GM19328 (cell line): ENCODE results near the gene MRPL9.
A peak's percentile ranks its signal among the peaks of the same experiment; 100 is the strongest.

Experiments
- ATAC-seq: cut with Tn5 transposase; IDR thresholded peaks from one replicate; pipeline ENCODE4 v1.9.1; 2021; ENCODE audit warnings: mild to moderate bottlenecking, moderate library complexity; ENCODE audit not compliant: unreplicated experiment

Gene MRPL9

GRCh38 chr1:151762941-151763921 lies at the start of gene MRPL9:
Gene MRPL9, minus strand, starts transcription at chr1:151763496. Its CDS starts 17 bp downstream, at chr1:151763479.
- peak; percentile 79 for ATAC-seq

- no peak for ATAC-seq
These were observed 47.9 kb upstream of the MRPL9 start for GRCh38 chr1:151811181-151811580.

- ATAC-seq: no peak
These were observed 46.8 kb upstream of the MRPL9 start for GRCh38 chr1:151809985-151810556.

- no peak for ATAC-seq
These were observed 46.1 kb upstream of the MRPL9 start for GRCh38 chr1:151809290-151809984.

- no peak for ATAC-seq
These were observed 44.5 kb upstream of the MRPL9 start for GRCh38 chr1:151807766-151808165.

- no peak for ATAC-seq
These were observed 43.8 kb upstream of the MRPL9 start for GRCh38 chr1:151807131-151807530.

GRCh38 chr1:151806170-151806569 lies 42.9 kb upstream of the MRPL9 start:
- ATAC-seq: no peak

- no peak for ATAC-seq
These were observed 41.9 kb upstream of the MRPL9 start, which contains the start of gene LINGO4 for GRCh38 chr1:151805066-151805820. Gene LINGO4, minus strand, starts transcription at chr1:151805419. Its CDS starts 2,715 bp downstream, at chr1:151802704.

GRCh38 chr1:151803915-151804314 lies 40.6 kb upstream of the MRPL9 start:
- ATAC-seq: no peak

GRCh38 chr1:151803164-151803563 lies 39.9 kb upstream of the MRPL9 start:
- no peak for ATAC-seq

GRCh38 chr1:151802372-151802771 lies 39.1 kb upstream of the MRPL9 start:
- no peak for ATAC-seq

- no peak for ATAC-seq
These were observed 38.5 kb upstream of the MRPL9 start for GRCh38 chr1:151801846-151802245.

- no peak for ATAC-seq
These were observed 38.1 kb upstream of the MRPL9 start for GRCh38 chr1:151801310-151801820.

GRCh38 chr1:151800830-151801229 lies 37.5 kb upstream of the MRPL9 start:
- no peak for ATAC-seq

GRCh38 chr1:151799179-151800022 lies 36.1 kb upstream of the MRPL9 start:
- no peak for ATAC-seq

GRCh38 chr1:151798571-151798970 lies 35.3 kb upstream of the MRPL9 start:
- no peak for ATAC-seq

GRCh38 chr1:151790940-151791651 lies 27.8 kb upstream of the MRPL9 start:
- no peak for ATAC-seq

GRCh38 chr1:151790071-151790939 lies 27.0 kb upstream of the MRPL9 start, which contains the start of gene TDRKH:
Gene TDRKH, minus strand, starts transcription at chr1:151790500. Its CDS starts 7,478 bp downstream, at chr1:151783022.
- ATAC-seq: peak; percentile 95
